Body of pancreas (tissue), 4 donors: ENCODE results near the gene FCHSD2. TPM values are rescaled to one million over a fixed set of nuclear protein-coding genes. Genes with fewer than 3 reads are reported as not detected.
"Not testable (repeated sequence)": the region's sequence is repeated elsewhere in the genome, so short reads cannot be mapped to it uniquely, and the experiment has no call there.

ENCODE experiments used
- ATAC-seq: fragments of 150-250 bp; one replicate; pipeline ENCODE4 v1.9.1; 2016
- DNase-seq, 4 donors: peaks; one replicate each; pipeline ENCODE4 v3.0.0-alpha.2; 2019
- H3K27ac ChIP-seq, 4 donors: fragments of 200-600 bp; sonication (generic); 1 replicate in 3 of 4; 2 replicates in 1 of 4; pipeline versions ENCODE4 v1.5.1 to v1.6.1; 2016 to 2019; ENCODE audit warnings: mild to moderate bottlenecking in 1 of 4, mixed read lengths in 1 of 4, moderate library complexity in 1 of 4
- H3K27me3 ChIP-seq, 2 donors: fragments of 200-600 bp; sonication (generic); one replicate each; pipeline ENCODE4 v1.6.0; 2016; ENCODE audit warnings: mild to moderate bottlenecking in 1 of 2
- H3K36me3 ChIP-seq, 2 donors: fragments of 200-600 bp; sonication (generic); replicated peaks in 1 of 2; 2 replicates each; pipeline ENCODE4 v1.5.1; 2016; ENCODE audit warnings: low read depth in 2 of 2; ENCODE audit not compliant: insufficient read depth in 1 of 2
- H3K4me1 ChIP-seq: fragments of 200-600 bp; sonication (generic); one replicate; pipeline ENCODE4 v1.6.0; 2016
- H3K4me3 ChIP-seq, 2 donors: fragments of 200-600 bp; sonication (generic); 1 replicate in 1 of 2; 2 replicates in 1 of 2; pipeline ENCODE4 v1.5.1; 2016 to 2019
- H3K9me3 ChIP-seq, 3 donors: fragments of 200-600 bp; sonication (generic); 1 replicate in 2 of 3; 2 replicates in 1 of 3; pipeline ENCODE4 v1.5.1; 2016
- CTCF ChIP-seq, 7 experiments: fragments of 450-650 bp in 4 of 7; fragments of 200-600 bp in 3 of 7; sonication (generic) in 3 of 7; IDR thresholded peaks; one replicate each; pipeline ENCODE4 v1.5.1; 2016 to 2019; ENCODE audit warnings: antibody characterized with exemption in 7 of 7
- POLR2A ChIP-seq, 3 donors: fragments of 450-650 bp; IDR thresholded peaks; one replicate each; pipeline ENCODE4 v1.6.1; 2016; ENCODE audit warnings: antibody characterized with exemption in 3 of 3, mild to moderate bottlenecking in 2 of 3
- WGBS, 2 donors: methylation state at CpG; one replicate each; pipeline ENCODE4 v1.1.5; 2017; 5-methylcytosine and 5-hydroxymethylcytosine counted together
- intact Hi-C: fragments of 100-400 bp; cut with DNase I; formaldehyde crosslinking; loops from one replicate; pipeline ENCODE4 v1.15.1; 2023
- total RNA-seq, 2 donors: library from RNA; depleted of rRNA; stranded (reverse); fragments of >200 nt; gene quantifications; one replicate each; pipeline ENCODE4 v1.1.0, GENCODE V29; 2016

The FCHSD2 gene
- total RNA-seq, 2 donors from 2014 or later, result 7.3 to 8.0 TPM

- H3K36me3 ChIP-seq, result no peaks in the 10 kb centered on the region
- DNase-seq, result no peak
- no peak for TF ChIP-seq CTCF (IDR thresholded peaks at IDR 0.05)
- TF ChIP-seq POLR2A (IDR thresholded peaks at IDR 0.05), result no peak
- no peak for ATAC-seq
- no peak overlapping the region for H3K4me3 ChIP-seq
- intact Hi-C loops, result no loop called here
- no peaks in the 10 kb centered on the region for H3K27me3 ChIP-seq
- H3K27ac ChIP-seq, result no peak overlapping the region
- peaks cover 16% of the 10 kb centered on the region for H3K4me1 ChIP-seq
- no peaks in the 10 kb centered on the region for H3K9me3 ChIP-seq
- WGBS, 2 donors, result 81 to 82% methylated on average over 6 of the region's 6 CpGs
These were observed 6.5 kb downstream of the FCHSD2 start for GRCh38 chr11:73135346-73136284.

GRCh38 chr11:73132349-73132748 is 9.8 kb downstream of the FCHSD2 start:
- H3K27ac ChIP-seq, intact Hi-C loops, ATAC-seq, H3K36me3 ChIP-seq, H3K4me3 ChIP-seq, H3K4me1 ChIP-seq, DNase-seq, H3K27me3 ChIP-seq, H3K9me3 ChIP-seq: not testable (repeated sequence)
- 95% methylated on average over 2 of the region's 2 CpGs for WGBS, 2 donors

- Histone ChIP-seq H3K27ac (no peak overlapping the region), H3K36me3 (no peaks in the 10 kb centered on the region), H3K9me3 (no peaks in the 10 kb centered on the region), H3K4me1 (no peaks in the 10 kb centered on the region), H3K27me3 (no peaks in the 10 kb centered on the region), H3K4me3 (no peak overlapping the region)
- intact Hi-C loops, result no loop called here
- ATAC-seq (no peak), DNase-seq (no peak)
- 90 to 100% methylated on average over 1 of the region's 1 CpG for WGBS, 2 donors
- TF ChIP-seq POLR2A (IDR thresholded peaks at IDR 0.05) (no peak), CTCF (IDR thresholded peaks at IDR 0.05) (no peak)
These were observed 11.9 kb downstream of the FCHSD2 start for GRCh38 chr11:73130181-73130580.

GRCh38 chr11:73129198-73129597 is 12.9 kb downstream of the FCHSD2 start:
- Histone ChIP-seq H3K4me3 (no peak overlapping the region), H3K36me3 (no peaks in the 10 kb centered on the region), H3K27me3 (no peaks in the 10 kb centered on the region), H3K27ac (no peak overlapping the region), H3K4me1 (no peaks in the 10 kb centered on the region), H3K9me3 (no peaks in the 10 kb centered on the region)
- 93 to 96% methylated on average over 9 to 10 of the region's 10 CpGs for WGBS, 2 donors
- no peak for TF ChIP-seq CTCF (IDR thresholded peaks at IDR 0.05)
- no peak for TF ChIP-seq POLR2A (IDR thresholded peaks at IDR 0.05)
- intact Hi-C loops, result no loop called here
- ATAC-seq (no peak), DNase-seq (no peak)

- WGBS, 2 donors, result 83 to 89% methylated on average over 6 of the region's 6 CpGs
- no peaks in the 10 kb centered on the region for H3K36me3 ChIP-seq
These were observed 15.2 kb downstream of the FCHSD2 start for GRCh38 chr11:73126804-73127480.

More at GRCh38 chr11:73126804-73127480, 15.2 kb downstream of the FCHSD2 start:
- intact Hi-C loops, result no loop called here
- no peak overlapping the region for H3K27ac ChIP-seq
- H3K4me1 ChIP-seq, result no peaks in the 10 kb centered on the region
- TF ChIP-seq POLR2A (IDR thresholded peaks at IDR 0.05) (no peak), CTCF (IDR thresholded peaks at IDR 0.05) (no peak)
- no peak for ATAC-seq
- no peaks in the 10 kb centered on the region for H3K9me3 ChIP-seq
- no peak overlapping the region for H3K4me3 ChIP-seq
- no peaks in the 10 kb centered on the region for H3K27me3 ChIP-seq
- DNase-seq, result no peak
